HepG2 (cell line): ENCODE measurements around the gene EVL. TPM values are rescaled to one million over a fixed set of nuclear protein-coding genes. Genes with fewer than 3 reads are reported as not detected.

Experiments
- AGO2 ChIP-seq: fragments of 200-400 bp; formaldehyde crosslinking; optimal IDR thresholded peaks from 2 replicates; pipeline ENCODE3; 2017; ENCODE audit warnings: mild to moderate bottlenecking, low read depth, low read length, moderate library complexity
- EP300 ChIP-seq, 3 experiments: sonication (generic) in 1 of 3; formaldehyde crosslinking in 1 of 3; IDR thresholded peaks; 2 replicates each; pipeline versions ENCODE4 v1.5.1 to v1.6.1; 2011 to 2020; ENCODE audit warnings: low read depth in 2 of 3, low read length in 2 of 3, borderline replicate concordance in 1 of 3, improper control_type of control experiment in 1 of 3, mild to moderate bottlenecking in 1 of 3, missing genetic modification reagents in 1 of 3, moderate library complexity in 1 of 3
- FOXK1 ChIP-seq: sonication (generic); formaldehyde crosslinking; IDR thresholded peaks from 2 replicates; pipeline ENCODE4 v1.4.0; 2020; ENCODE audit warnings: low read depth, missing genetic modification reagents, borderline replicate concordance
- MAZ ChIP-seq, 2 experiments: sonication (generic) in 1 of 2; formaldehyde crosslinking in 1 of 2; IDR thresholded peaks; 2 replicates each; pipeline versions ENCODE4 v1.5.0 to v1.6.1; 2012 to 2020; ENCODE audit warnings: low read depth in 2 of 2, mild to moderate bottlenecking in 2 of 2, borderline replicate concordance in 1 of 2, improper control_type of control experiment in 1 of 2, low read length in 1 of 2, missing genetic modification reagents in 1 of 2, moderate library complexity in 1 of 2
- MEF2D ChIP-seq: sonication (generic); formaldehyde crosslinking; IDR thresholded peaks from 2 replicates; pipeline ENCODE4 v1.5.1; 2020; ENCODE audit warnings: mild to moderate bottlenecking, missing genetic modification reagents
- MTA1 ChIP-seq: sonication (generic); formaldehyde crosslinking; IDR thresholded peaks from 2 replicates; pipeline ENCODE4 v1.4.0; 2020; ENCODE audit warnings: missing genetic modification reagents, mild to moderate bottlenecking, borderline replicate concordance
- NONO ChIP-seq, 2 experiments: fragments of 450-650 bp in 1 of 2; sonication (generic) in 1 of 2; formaldehyde crosslinking in 1 of 2; IDR thresholded peaks in 1 of 2; conservative IDR thresholded peaks in 1 of 2; 2 replicates each; pipeline versions ENCODE4 v1.6.1 to v1.8.0; 2017 to 2022; ENCODE audit warnings: mild to moderate bottlenecking in 1 of 2, missing genetic modification reagents in 1 of 2, moderate library complexity in 1 of 2
- RAD51 ChIP-seq: fragments of 450-650 bp; IDR thresholded peaks from 2 replicates; pipeline ENCODE4 v1.6.1; 2016; ENCODE audit warnings: borderline replicate concordance
- SNAPC2 ChIP-seq: sonication (generic); formaldehyde crosslinking; IDR thresholded peaks from 2 replicates; pipeline ENCODE4 v1.8.1; 2022; ENCODE audit warnings: mild to moderate bottlenecking, missing genetic modification reagents
- STAG1 ChIP-seq: sonication (generic); formaldehyde crosslinking; IDR thresholded peaks from 2 replicates; pipeline ENCODE4 v1.4.0; 2020; ENCODE audit warnings: missing genetic modification reagents
- TEF ChIP-seq: sonication (generic); formaldehyde crosslinking; IDR thresholded peaks from 2 replicates; pipeline ENCODE4 v1.5.0; 2020; ENCODE audit warnings: missing genetic modification reagents
- ZNF33A ChIP-seq: sonication (generic); formaldehyde crosslinking; IDR thresholded peaks from 2 replicates; pipeline ENCODE4 v1.5.1; 2020; ENCODE audit warnings: missing genetic modification reagents, mild to moderate bottlenecking, moderate library complexity, borderline replicate concordance
- ZNF710 ChIP-seq: sonication (generic); formaldehyde crosslinking; IDR thresholded peaks from 2 replicates; pipeline ENCODE4 v1.5.0; 2020; ENCODE audit warnings: mild to moderate bottlenecking, missing genetic modification reagents, borderline replicate concordance
- polyA plus RNA-seq, 8 experiments: library from polyadenylated mRNA; depleted of rRNA in 3 of 8; stranded (reverse) in 7 of 8; unstranded in 1 of 8; fragments of >200 nt; fragmentation: Illumina TruSeq in 4 of 8; extraction: Trizol in 4 of 8; gene quantifications; 2 replicates each; pipeline versions ENCODE4 v1.2.1 to v1.2.3, GENCODE V29; 2011 to 2016; ENCODE audit warnings: low read depth in 4 of 8, missing spikeins in 1 of 8, mixed read lengths in 1 of 8; ENCODE audit not compliant: insufficient read depth in 1 of 8
- total RNA-seq, 5 experiments: library from RNA; depleted of rRNA; stranded (reverse); fragments of >200 nt; fragmentation: Illumina TruSeq; extraction: Trizol; gene quantifications; 2 replicates each; pipeline ENCODE4 v1.2.3, GENCODE V29; 2016; ENCODE audit warnings: low read depth in 1 of 5
- TF ChIP-seq, protein P1 (sequence below): sonication (generic); formaldehyde crosslinking; IDR thresholded peaks from 2 replicates; pipeline ENCODE4 v1.4.0; 2020; ENCODE audit warnings: mild to moderate bottlenecking, missing genetic modification reagents

Gene EVL
- total and polyA plus RNA-seq, 2 of the 13 experiments (the other 11 are each of a cell fraction or from before 2014, with no cell fraction given), result 15.1 to 31.2 TPM

- TF ChIP-seq STAG1 (CRISPR knock-in tag) (peak; percentile 28; the same call in 1 of the 2 replicates), ZNF710 (CRISPR knock-in tag) (0 out of 2 replicates have a peak, but pooled peaks have one; percentile 8), MAZ (IDR thresholded peaks at IDR 0.05; ENCODE audit: borderline replicate concordance, low read depth, low read length) (no peak), MAZ (CRISPR knock-in tag; IDR thresholded peaks at IDR 0.05; ENCODE audit: low read depth) (no peak), NONO (IDR thresholded peaks at IDR 0.05) (no peak), NONO (CRISPR knock-in tag; conservative IDR thresholded peaks at IDR 0.05) (0 out of 2 replicates have a peak, but pooled peaks have one; percentile 42), FOXK1 (no peak), EP300 (IDR thresholded peaks at IDR 0.05; ENCODE audit: low read depth in 2 of 2, low read length in 2 of 2) (no peak), EP300 (CRISPR knock-in tag; IDR thresholded peaks at IDR 0.05; ENCODE audit: borderline replicate concordance) (no peak), MEF2D (CRISPR knock-in tag) (no peak), MTA1 (CRISPR knock-in tag) (0 out of 2 replicates have a peak, but pooled peaks have one; percentile 46), TEF (CRISPR knock-in tag) (no peak), AGO2 (peak; percentile 15), RAD51 (no peak), SNAPC2 (no peak), ZNF33A (CRISPR knock-in tag) (no peak)
- TF ChIP-seq, protein P1, sequence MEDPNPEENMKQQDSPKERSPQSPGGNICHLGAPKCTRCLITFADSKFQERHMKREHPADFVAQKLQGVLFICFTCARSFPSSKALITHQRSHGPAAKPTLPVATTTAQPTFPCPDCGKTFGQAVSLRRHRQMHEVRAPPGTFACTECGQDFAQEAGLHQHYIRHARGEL (CRISPR knock-in tag), result 0 out of 2 replicates have a peak, but pooled peaks have one; percentile 50
- TF ChIP-seq, all 625 proteins: peak for 9
Observed at GRCh38 chr14:100146531-100147091, 81.4 kb downstream of the EVL start (continued).
